Glutamatergic neuron (in vitro differentiated cells): ENCODE data around the gene GPLD1. TPM values are rescaled to one million over a fixed set of nuclear protein-coding genes. Genes with fewer than 3 reads are reported as not detected.

Experiments
- DNase-seq: peaks from one replicate; pipeline ENCODE4 v3.0.0; 2022
- H3K27ac Mint-ChIP-seq: one replicate; pipeline ENCODE4 v1.8.0; 2020; ENCODE audit warnings: mild to moderate bottlenecking, mixed read lengths, inconsistent platforms; ENCODE audit not compliant: unreplicated experiment
- H3K27me3 Mint-ChIP-seq: one replicate; pipeline ENCODE4 v1.8.0; 2020; ENCODE audit warnings: mild to moderate bottlenecking, moderate library complexity, mixed read lengths, inconsistent platforms; ENCODE audit not compliant: unreplicated experiment
- H3K36me3 Mint-ChIP-seq: one replicate; pipeline ENCODE4 v1.8.0; 2020; ENCODE audit warnings: mild to moderate bottlenecking, mixed read lengths, inconsistent platforms; ENCODE audit not compliant: unreplicated experiment
- H3K4me1 Mint-ChIP-seq: one replicate; pipeline ENCODE4 v1.8.0; 2020; ENCODE audit warnings: mild to moderate bottlenecking, low read depth, mixed read lengths, inconsistent platforms; ENCODE audit not compliant: unreplicated experiment
- H3K4me3 Mint-ChIP-seq: one replicate; pipeline ENCODE4 v1.8.0; 2020; ENCODE audit warnings: mild to moderate bottlenecking, mixed read lengths, inconsistent platforms; ENCODE audit not compliant: unreplicated experiment
- H3K9me3 Mint-ChIP-seq: one replicate; pipeline ENCODE4 v1.8.0; 2020; ENCODE audit warnings: mild to moderate bottlenecking, moderate library complexity, mixed read lengths, inconsistent platforms; ENCODE audit not compliant: unreplicated experiment
- long read RNA-seq: library from polyadenylated mRNA; unstranded; transcript quantifications from one replicate; pipeline ENCODE4 v2.0.0, GENCODE V29; 2020; ENCODE audit not compliant: unreplicated experiment
- total RNA-seq: library from RNA; stranded (reverse); fragmentation: NEBNext Ultra II Directional; extraction: Animal tissue kit (Norgen Biotek cat#: 25700); gene quantifications from one replicate; pipeline ENCODE4 v1.2.1, GENCODE V29; 2021; ENCODE audit not compliant: unreplicated experiment
- TF ChIP-seq, protein P1 (sequence below): fragments of 200-600 bp; sonication (generic); IDR thresholded peaks from one replicate; pipeline ENCODE4 v1.5.0; 2021; ENCODE audit not compliant: partially characterized antibody, unreplicated experiment

GPLD1 gene, protein sequence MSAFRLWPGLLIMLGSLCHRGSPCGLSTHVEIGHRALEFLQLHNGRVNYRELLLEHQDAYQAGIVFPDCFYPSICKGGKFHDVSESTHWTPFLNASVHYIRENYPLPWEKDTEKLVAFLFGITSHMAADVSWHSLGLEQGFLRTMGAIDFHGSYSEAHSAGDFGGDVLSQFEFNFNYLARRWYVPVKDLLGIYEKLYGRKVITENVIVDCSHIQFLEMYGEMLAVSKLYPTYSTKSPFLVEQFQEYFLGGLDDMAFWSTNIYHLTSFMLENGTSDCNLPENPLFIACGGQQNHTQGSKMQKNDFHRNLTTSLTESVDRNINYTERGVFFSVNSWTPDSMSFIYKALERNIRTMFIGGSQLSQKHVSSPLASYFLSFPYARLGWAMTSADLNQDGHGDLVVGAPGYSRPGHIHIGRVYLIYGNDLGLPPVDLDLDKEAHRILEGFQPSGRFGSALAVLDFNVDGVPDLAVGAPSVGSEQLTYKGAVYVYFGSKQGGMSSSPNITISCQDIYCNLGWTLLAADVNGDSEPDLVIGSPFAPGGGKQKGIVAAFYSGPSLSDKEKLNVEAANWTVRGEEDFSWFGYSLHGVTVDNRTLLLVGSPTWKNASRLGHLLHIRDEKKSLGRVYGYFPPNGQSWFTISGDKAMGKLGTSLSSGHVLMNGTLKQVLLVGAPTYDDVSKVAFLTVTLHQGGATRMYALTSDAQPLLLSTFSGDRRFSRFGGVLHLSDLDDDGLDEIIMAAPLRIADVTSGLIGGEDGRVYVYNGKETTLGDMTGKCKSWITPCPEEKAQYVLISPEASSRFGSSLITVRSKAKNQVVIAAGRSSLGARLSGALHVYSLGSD
- total RNA-seq, result 2.0 TPM
- long read RNA-seq, partial matches to known transcripts, result 1 of 2 reads
- long read RNA-seq, other reads (novel, unspliced or antisense), result 1 of 2 reads

DNA sequence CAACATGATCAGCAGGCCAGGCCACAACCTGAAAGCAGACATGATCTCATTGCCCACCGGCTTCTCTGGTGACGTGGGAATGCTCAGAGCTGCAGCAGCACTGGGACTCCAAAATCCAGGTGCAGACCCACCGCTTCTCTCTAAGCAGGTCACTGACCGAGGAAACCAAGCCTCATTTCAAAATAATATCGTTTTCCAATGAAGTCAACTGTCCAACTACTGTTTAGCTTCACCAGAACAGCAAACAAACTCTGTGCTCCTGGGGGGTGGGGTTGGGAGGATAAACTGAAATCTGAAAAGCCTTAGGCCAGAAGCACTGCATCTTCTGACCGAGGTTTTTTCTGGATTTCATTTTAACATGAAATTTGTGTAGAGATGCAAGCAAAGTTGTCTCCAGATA is at the start of gene GPLD1:
Gene GPLD1, minus strand, starts transcription at position 109 of the 400 bp plus-strand sequence. Its CDS starts 67 bp downstream, at position 42.
- Mint-ChIP-seq H3K27ac (no peak within 1 kb of the TSS), H3K36me3 (no peaks in the 10 kb centered on the region), H3K4me1 (peaks cover 3% of the 10 kb centered on the region), H3K9me3 (peaks cover 7% of the 10 kb centered on the region), H3K27me3 (peaks cover 7% of the 10 kb centered on the region), H3K4me3 (no peak within 1 kb of the TSS)
- no peak for DNase-seq
- TF ChIP-seq, protein P1, sequence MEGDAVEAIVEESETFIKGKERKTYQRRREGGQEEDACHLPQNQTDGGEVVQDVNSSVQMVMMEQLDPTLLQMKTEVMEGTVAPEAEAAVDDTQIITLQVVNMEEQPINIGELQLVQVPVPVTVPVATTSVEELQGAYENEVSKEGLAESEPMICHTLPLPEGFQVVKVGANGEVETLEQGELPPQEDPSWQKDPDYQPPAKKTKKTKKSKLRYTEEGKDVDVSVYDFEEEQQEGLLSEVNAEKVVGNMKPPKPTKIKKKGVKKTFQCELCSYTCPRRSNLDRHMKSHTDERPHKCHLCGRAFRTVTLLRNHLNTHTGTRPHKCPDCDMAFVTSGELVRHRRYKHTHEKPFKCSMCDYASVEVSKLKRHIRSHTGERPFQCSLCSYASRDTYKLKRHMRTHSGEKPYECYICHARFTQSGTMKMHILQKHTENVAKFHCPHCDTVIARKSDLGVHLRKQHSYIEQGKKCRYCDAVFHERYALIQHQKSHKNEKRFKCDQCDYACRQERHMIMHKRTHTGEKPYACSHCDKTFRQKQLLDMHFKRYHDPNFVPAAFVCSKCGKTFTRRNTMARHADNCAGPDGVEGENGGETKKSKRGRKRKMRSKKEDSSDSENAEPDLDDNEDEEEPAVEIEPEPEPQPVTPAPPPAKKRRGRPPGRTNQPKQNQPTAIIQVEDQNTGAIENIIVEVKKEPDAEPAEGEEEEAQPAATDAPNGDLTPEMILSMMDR, result no peak

DNA sequence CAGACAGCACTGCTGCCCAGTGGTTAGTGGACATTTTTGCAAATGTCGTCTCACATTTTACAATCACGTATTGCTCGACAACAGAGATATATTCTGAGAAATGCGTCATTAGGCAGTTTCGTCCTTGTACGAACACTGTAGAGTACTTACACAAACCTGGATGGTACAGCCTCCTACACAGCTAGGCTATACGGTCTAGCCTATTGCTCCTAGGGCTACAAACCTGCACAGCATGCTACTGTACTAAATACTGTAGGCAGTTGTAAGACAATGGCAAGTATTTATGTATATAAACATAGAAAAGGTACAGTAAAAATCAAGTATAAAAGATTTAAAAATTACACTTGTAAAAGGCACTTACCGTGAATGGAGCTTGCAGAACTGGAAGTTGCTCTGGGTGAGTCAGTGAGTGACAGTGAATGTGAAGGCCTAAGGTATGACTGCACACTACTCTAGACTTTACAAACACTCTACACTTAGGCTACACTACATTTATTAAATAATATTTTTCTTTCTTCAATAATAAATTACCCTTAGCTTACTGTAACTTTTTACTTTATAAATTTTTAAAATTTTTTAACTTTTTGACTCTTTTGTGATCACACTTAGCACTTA is 48.5 kb upstream of the GPLD1 start:
- Mint-ChIP-seq H3K4me1 (no peaks in the 10 kb centered on the region), H3K27me3 (peaks cover 2% of the 10 kb centered on the region), H3K36me3 (no peaks in the 10 kb centered on the region), H3K27ac (no peak overlapping the region), H3K9me3 (no peaks in the 10 kb centered on the region), H3K4me3 (no peak overlapping the region)
- TF ChIP-seq, protein P1, result no peak
- no peak for DNase-seq

DNA sequence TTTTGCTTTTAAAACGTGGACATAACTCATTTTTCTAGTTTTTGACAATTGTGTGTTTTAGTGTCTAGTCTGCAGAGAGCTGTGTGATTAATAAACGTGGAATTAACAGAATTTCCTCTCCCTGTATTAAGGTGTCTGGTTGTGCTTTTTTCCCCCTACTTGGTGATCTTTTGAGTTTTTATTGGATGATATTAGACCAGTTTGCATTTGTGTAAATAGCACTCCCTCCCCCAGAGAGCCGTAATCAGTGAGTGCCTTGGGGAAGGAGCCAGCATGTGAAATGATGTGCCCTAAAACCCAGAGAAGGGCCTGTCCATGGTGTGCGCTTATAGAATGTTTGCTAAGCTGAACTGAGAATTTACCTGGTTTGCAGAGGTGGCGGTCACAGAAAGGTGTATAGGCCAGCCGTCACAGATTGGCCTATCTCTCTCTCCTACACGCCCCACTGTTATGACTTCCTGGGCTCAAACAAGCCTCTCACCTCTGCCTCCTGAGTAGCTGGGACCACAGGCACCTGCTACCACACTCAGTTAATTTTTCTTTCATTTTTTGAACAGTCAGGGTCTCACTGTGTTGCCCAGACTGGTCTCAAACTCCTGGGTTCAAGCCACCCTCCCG is 47.8 kb upstream of the GPLD1 start:
- TF ChIP-seq, protein P1, result no peak
- H3K4me3 Mint-ChIP-seq, result no peak overlapping the region
- H3K9me3 Mint-ChIP-seq, result no peaks in the 10 kb centered on the region
- no peak overlapping the region for H3K27ac Mint-ChIP-seq
- no peaks in the 10 kb centered on the region for H3K4me1 Mint-ChIP-seq
- H3K36me3 Mint-ChIP-seq, result no peaks in the 10 kb centered on the region
- no peak for DNase-seq
- peaks cover 2% of the 10 kb centered on the region for H3K27me3 Mint-ChIP-seq

DNA sequence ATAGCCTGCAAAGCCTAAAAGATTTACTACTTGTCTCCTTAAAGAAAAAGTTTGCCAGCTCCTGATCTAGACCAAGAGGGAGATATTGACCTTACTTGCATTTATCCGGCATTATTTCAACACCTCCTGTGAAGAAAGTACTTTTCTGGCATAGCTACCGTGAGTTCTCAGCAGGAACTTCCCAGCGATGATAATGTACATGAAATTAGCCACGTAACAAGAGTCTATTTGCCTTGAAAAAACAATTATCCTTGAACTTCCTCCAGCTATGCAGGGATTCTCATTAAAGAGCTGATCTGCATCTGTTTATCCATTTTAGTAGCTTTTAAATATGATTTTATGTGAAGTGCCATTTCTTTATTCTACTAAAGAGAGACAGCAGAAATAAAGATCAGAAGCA is 47.1 kb upstream of the GPLD1 start:
- Mint-ChIP-seq H3K9me3 (no peaks in the 10 kb centered on the region), H3K27ac (no peak overlapping the region), H3K4me1 (no peaks in the 10 kb centered on the region), H3K27me3 (peaks cover 2% of the 10 kb centered on the region), H3K4me3 (no peak overlapping the region), H3K36me3 (no peaks in the 10 kb centered on the region)
- TF ChIP-seq, protein P1, result no peak
- DNase-seq, result no peak
